HG03460 (cell line): ENCODE results near the gene SERPINB11.
"Not testable (repeated sequence)": the region's sequence is repeated elsewhere in the genome, so short reads cannot be mapped to it uniquely, and the experiment has no call there.

Experiments used
- ATAC-seq: cut with Tn5 transposase; IDR thresholded peaks from one replicate; pipeline ENCODE4 v1.9.1; 2021; ENCODE audit not compliant: unreplicated experiment

The SERPINB11 gene

GRCh38 chr18:63725682-63726480 is 23.1 kb downstream of the SERPINB11 start:
- no peak for ATAC-seq

DNA sequence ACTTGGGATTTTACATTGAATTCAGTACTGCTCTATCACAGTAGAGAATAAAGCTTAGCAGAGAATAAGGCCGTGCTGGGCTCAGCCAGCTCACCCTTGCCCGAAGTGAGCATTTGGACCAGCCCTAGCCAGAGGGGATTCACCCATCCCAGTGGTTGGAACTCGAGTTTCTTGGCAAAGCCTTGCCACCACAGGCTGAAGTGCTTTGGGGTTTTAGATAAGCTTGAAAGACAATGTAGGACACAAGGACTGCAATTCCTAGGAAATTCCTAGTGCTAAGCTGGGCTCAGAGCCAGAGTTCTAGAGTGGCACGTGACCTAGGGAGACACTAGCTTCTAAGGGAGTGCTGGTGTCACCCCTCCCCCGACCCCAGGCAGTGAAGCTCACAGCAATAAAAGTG is 28.0 kb downstream of the SERPINB11 start:
- ATAC-seq = no peak

GRCh38 chr18:63731215-63731614 is 28.5 kb downstream of the SERPINB11 start:
- no peak for ATAC-seq

DNA sequence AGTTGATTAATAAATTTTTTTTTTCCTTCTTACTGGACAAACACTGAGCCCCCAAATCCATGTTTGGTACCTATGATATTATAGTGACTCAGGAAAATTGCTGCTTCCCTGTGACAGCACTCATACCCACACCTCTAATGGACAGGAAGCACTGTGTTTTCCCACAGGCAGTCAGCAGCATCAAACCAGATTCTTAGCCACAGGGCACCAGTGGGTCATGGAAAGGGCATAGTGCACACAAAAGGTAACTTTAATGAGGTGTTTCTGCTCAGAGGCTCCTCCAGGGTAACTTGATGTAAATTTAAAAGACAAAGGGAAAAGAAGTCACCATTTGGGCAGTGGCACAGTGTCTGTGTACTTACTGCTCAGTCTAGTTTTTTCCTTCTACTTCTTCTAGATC is 34.1 kb downstream of the SERPINB11 start:
- no peak for ATAC-seq

- ATAC-seq = no peak
Measured at GRCh38 chr18:63741769-63742168, 39.0 kb downstream of the SERPINB11 start.

DNA sequence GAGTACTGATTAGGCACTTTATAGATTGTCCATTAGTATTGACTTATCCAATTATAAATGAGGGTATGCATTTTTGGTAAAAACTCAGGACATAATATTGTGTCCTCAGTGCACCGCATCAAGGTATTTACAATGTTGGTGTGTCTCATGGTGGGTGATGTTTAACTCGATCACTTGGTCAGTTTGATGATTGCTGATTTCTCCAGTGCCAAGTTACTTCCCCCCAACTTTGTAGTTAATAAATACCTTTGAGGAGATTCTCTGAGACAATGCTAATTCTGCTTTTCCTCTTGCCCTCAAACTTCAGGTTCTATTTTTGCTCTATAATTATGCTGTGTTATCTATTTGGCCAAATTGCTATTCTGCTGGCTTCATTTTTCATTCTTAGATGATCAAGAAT is 44.2 kb downstream of the SERPINB11 start:
- ATAC-seq = no peak

DNA sequence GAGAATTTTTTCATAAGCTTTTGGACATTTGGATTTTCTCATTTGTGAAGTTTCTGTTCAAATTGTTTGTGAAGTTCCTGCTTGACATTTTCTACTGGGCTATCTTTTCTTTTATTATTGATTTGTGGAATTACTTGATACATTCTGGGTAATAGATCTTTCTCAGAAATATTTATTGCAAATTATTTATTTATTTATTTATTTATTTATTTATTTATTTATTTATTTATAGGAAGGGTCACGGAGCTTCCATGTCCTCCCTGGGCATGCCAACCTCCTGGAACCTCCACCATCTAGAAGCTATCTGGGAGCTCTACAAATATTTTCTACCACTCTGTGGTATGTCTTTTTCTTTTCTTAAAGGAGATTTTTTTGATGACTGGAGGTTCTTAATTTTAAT is 46.7 kb downstream of the SERPINB11 start:
- no peak for ATAC-seq

DNA sequence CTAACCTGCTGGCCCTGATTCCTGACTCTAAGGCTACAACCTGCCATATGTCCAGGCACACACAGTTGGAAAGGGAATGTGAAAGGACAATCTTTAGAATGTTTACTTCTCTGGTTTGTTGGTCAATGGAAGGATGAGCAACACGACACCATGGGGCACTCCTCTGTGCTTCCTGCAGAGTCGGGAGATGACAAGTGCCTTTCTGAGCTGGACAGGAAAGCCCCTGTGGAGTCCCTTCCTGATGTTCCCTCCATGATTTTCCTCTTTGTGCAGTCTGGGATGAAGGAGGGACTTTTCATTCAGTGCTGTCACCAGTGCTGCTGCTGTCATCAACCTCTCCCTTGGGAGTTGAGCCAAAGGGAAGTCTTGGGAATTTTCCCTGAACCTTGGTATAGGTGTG is 49.9 kb downstream of the SERPINB11 start:
- no peak for ATAC-seq

- ATAC-seq = no peak
Measured at GRCh38 chr18:63753676-63754075, 50.9 kb downstream of the SERPINB11 start.

DNA sequence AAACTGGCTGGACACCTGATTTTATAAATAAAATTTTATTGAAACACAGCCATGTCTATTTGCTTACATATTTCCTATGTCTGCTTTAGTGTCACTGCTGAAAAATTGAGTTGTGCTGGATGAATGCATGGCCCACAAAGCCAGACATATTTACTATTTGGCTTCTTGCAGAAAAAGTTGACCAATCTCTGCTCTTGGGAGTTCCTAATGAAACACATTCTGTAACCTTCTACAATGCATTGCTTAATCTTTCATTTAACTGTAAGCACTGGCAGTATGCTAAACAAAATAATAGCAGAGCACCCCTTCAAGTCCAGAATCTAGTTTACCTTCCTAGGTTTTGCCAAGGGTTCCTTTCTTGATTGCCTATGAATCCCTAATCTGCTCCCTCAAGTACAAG is 54.8 kb downstream of the SERPINB11 start:
- no peak for ATAC-seq

GRCh38 chr18:63758615-63759240 is 56.0 kb downstream of the SERPINB11 start:
- ATAC-seq = no peak

DNA sequence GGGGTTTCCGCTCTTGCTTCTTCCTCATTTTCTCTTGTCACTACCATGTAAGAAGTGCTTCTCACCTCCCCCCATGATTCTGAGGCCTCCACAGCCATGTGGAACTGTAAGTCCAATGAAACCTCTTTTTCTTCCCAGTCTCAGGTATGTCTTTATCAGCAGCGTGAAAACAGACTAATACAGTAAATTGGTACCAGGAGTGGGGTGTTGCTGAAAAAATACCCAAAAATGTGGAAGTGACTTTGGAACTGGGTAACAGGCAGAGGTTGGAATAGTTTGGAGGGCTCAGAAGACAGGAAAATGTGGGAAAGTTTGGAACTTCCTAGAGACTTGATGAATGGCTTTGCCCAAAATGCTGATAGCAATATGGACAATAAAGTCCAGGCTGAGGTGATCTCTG is 57.0 kb downstream of the SERPINB11 start:
- ATAC-seq = not testable (repeated sequence)

DNA sequence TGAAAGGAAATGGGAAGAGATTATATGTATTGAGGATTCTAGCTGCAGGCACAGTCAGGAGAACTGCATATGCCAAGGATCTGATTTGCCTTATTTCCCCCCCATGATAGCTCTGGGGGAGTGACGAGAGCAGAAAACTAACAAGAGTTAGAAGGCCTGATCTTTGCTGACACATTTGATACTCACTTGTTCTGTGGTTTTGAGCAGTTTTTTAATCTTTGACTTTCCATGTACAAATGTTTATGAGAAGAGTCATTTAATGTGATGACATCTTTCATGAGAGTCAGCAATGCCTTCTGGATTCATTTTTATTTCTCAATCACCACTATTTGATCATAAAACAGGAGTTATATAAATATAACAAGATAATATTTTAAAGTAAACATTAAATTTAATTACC is 59.8 kb downstream of the SERPINB11 start:
- no peak for ATAC-seq

DNA sequence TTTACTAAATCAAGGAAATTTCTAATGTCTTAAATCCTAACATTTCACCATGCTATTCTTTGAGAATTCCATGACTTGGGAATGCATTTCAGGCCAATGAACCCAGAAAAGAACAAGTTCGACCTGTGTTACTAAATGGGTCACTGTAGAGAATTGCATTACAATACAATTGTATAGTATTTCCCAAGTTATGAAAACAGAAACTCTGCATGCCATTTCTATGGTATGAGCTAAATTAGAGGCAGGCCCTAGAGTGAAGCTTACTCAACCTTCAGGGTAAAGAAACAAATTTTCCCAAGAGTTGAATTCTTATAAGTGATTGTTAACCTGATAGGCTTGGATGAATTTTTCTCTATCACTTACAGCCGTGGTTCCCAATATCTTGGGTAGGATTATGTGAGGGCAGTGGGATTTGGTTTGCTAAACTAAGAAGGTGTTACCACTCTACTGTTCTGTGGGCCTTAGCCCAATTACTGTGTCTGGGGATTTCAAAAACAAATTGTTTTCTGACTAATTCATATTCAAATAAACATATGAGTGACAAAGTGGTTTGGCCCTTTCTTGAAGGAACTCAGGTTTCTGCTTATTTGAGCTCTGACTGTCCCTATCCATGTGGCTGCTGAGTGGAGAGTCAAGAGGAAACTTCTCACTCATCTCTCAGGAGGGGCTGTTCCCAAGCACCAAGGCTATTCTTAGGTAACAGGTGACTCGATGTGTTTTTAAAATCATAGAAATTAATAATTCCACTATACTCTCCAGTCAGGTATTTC is 61.3 kb downstream of the SERPINB11 start:
- no peak for ATAC-seq

GRCh38 chr18:63765837-63766236 is 63.1 kb downstream of the SERPINB11 start:
- no peak for ATAC-seq
